ENCODE results near the gene KLHDC4.
"Not testable (repeated sequence)": the region's sequence is repeated elsewhere in the genome, so short reads cannot be mapped to it uniquely, and the experiment has no call there.

The KLHDC4 gene

DNA sequence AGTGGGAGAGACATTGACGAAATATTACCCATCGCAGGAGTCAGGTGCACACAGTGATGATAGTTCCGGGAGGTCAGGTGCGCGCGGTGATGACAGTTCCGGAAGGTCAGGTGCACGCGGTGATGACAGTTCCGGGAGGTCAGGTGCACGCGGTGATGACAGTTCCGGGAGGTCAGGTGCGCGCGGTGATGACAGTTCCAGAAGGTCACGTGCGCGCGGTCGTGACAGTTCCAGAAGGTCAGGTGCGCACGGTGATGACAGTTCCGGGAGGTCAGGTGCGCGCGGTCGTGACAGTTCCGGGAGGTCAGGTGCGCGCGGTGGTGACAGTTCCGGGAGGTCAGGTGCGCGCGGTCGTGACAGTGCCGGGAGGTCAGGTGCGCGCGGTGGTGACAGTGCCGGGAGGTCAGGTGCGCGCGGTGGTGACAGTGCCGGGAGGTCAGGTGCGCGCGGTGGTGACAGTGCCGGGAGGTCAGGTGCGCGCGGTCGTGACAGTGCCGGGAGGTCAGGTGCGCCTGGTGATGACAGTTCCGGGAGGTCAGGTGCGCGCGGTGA lies 84.7 kb downstream of the KLHDC4 start:
- not testable (repeated sequence) for DNase-seq

DNA sequence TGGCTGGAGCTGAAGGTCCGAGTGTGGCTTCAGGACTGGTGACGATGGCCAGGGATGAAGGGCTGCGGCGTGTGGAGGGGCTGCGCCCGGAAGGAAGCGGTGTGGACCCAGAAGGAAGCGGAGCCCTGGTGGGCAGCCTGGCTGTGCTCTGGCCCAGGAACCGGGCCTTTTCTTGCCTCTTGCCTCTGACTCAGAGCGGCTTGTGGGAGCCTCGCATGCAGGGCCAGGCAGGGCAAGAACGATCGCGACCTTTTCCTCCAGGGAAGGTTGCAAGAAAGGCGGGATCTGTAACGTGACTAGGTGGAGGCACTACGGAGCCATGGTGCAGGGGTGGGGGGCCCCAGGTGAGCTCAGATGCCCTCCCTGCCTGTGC lies 85.5 kb downstream of the KLHDC4 start:
- DNase-seq = no peak

DNA sequence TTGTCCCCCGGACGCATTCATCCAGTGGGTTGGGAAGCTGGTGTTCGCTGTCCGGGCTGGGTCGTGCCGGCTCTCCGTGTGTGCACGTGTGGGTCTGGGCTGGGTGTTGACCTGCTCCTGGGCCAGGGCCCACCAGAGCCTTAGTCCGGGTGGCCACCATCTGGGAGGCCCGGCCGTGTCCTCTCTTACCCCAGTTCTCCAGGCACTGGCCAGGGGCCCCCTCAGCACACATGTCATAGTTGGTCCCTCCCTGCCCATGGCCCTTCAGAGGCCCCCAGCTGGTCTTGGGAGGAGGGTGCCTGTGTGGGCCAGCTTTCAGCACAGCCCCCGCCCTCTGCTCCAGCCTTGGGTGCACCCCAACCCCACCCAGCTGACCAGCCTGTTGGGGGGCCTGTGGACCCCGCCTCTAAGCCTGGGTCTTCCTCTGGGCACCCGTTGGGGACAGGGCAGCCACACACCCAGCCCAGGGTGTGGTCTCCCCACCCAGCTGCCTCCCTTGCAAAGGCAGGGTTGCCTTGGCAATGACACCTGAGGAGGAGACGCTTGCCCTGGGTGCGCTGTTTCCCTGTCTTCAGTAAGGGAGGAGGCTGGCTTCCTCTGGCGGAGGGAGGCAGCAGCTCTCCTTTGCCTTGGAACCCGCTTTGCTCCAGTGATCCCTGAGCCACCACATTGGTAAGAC lies 86.1 kb downstream of the KLHDC4 start:
- DNase-seq = no peak

- no peak for DNase-seq
Observed at GRCh38 chr16:87678618-87679017, 87.2 kb downstream of the KLHDC4 start.

- DNase-seq = no peak
Observed at GRCh38 chr16:87677830-87678229, 88.0 kb downstream of the KLHDC4 start.

GRCh38 chr16:87675111-87675719 lies 90.6 kb downstream of the KLHDC4 start:
- DNase-seq = no peak

GRCh38 chr16:87674419-87674818 lies 91.4 kb downstream of the KLHDC4 start:
- no peak for DNase-seq

- DNase-seq = no peak
Observed at GRCh38 chr16:87671715-87672270, 94.0 kb downstream of the KLHDC4 start.

GRCh38 chr16:87671221-87671620 lies 94.6 kb downstream of the KLHDC4 start:
- no peak for DNase-seq

DNA sequence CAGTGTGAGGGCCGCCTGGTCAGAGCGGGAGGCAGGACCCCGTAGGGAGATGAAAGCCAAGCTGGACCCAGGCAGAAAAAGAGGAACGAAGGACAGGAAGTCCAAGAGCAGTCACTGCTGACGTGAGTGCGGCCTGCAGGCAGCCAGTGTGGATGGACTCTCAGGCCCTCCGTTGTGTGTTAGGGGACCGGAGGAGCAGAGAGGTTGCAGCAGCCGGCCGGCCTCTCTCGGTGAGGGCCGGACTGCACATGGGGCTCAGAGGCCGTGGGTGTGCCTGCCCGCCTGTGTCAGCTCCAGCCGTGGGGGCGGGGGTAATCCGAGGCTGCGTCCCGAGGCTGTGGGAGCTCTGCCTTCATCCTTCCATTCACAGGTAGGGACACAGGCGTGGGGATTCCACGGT lies 96.1 kb downstream of the KLHDC4 start:
- DNase-seq = no peak

DNA sequence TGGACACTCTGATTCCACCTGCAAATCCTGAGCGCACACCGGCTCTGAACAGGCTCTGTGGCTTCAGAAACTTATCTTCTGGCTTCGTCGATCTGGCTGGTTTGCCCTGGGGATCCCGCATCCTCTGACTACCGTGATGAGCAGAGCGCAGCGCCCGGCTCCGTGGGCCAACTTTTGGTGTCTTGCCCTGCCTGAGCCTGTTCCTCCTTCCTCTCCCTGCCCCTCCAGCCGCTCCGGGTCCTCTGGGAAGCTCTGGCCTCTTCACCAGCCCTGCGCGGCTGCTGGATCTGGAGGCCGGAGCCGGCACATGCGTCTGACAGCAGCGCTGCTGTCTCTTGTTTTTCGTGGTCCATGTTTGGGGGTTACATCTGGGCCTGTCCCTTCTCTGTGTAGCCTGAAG lies 97.8 kb downstream of the KLHDC4 start:
- no peak for DNase-seq

DNA sequence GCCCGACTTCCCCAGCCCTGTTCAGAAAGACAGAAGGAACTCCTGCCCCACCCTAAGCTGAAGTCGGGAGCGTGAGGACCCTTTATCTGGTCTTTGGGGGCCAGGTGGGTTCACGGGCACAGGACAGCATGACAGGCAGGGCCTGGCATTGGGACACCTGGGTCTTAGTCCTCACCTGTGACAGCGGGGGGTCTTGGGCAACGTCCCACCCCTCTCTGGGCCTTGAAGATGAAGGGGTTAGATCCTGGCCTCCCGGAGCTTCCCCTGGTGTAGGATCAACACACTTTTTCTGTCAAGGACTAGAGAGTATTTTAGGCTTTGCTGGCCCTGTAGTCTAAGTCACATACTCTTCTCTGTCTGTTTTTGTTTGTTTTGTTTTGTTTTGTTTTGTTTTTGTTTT lies 98.3 kb downstream of the KLHDC4 start:
- DNase-seq = no peak

GRCh38 chr16:87666919-87667318 lies 98.9 kb downstream of the KLHDC4 start:
- DNase-seq = no peak

- no peak for DNase-seq
Observed at GRCh38 chr16:87665193-87665592, 100.6 kb downstream of the KLHDC4 start.

- no peak for DNase-seq
Observed at GRCh38 chr16:87664792-87665191, 101.0 kb downstream of the KLHDC4 start.

- no peak for DNase-seq
Observed at GRCh38 chr16:87662254-87663204, 103.3 kb downstream of the KLHDC4 start.

GRCh38 chr16:87661561-87661960 lies 104.2 kb downstream of the KLHDC4 start:
- no peak for DNase-seq

DNA sequence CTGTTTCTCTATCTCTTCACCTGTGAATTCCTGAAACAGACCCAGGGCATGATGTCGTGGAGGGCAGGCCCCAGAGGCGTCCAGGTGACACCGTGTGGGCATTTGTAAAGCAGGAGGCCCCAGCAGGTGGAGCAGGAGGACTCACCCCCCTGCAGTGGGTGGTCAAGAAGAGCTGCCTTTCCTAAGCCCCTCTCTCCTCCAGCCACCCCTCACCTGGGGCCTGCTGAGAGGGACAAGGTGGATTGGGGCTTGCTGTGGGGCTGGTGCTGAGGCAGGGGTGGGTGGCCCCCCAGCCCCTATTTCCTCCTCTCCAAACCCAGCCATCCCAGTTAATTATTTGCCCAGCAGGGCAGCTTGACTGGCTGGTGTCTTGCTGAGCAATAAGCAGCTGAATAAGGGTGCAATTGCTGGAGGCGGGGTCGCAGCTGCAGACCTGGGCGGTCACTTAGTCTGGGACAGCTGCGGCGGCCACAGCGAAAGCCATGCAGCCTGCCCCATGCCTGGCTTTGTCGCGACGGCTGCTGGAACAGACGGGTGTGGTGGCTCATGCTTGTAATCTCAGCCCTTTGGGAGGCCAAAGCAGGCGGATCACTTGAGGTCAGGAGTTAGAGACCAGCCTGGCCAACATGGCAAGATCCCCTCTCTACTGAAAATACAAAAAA lies 107.1 kb downstream of the KLHDC4 start:
- no peak for DNase-seq
